ENCODE measurements around the gene HDGFL2. TPM values are rescaled to one million over a fixed set of nuclear protein-coding genes. Genes with fewer than 3 reads are reported as not detected.

Gene HDGFL2
- total RNA-seq, 4 donors from 2014 or later = 15.5 to 39.7 (median 26.9) TPM

GRCh38 chr19:4441994-4442818 is 29.9 kb upstream of the HDGFL2 start:
- TF ChIP-seq CTCF (IDR thresholded peaks at IDR 0.05; ENCODE audit: low read depth) = no peak

DNA sequence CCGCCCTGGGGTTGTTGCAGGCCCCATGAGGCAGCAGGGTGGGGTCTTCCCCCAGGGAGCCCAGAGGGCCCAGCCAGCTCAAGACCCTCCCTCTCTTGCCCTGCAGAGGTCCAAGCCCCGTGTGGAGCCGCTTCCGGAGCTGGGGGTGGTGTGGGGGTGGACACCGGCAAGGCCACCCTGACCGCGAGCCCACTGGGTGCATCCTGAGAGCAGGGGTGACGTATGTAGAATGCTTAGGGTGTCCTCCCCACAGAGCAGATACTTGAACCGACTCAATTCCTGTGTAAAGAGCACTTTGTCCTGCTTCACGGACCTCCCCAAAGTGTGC is 29.3 kb upstream of the HDGFL2 start:
- TF ChIP-seq CTCF (IDR thresholded peaks at IDR 0.05; ENCODE audit: low read depth) = no peak

- no peak for TF ChIP-seq CTCF (IDR thresholded peaks at IDR 0.05; ENCODE audit: low read depth)
Observed at GRCh38 chr19:4443188-4443587, 28.9 kb upstream of the HDGFL2 start.

DNA sequence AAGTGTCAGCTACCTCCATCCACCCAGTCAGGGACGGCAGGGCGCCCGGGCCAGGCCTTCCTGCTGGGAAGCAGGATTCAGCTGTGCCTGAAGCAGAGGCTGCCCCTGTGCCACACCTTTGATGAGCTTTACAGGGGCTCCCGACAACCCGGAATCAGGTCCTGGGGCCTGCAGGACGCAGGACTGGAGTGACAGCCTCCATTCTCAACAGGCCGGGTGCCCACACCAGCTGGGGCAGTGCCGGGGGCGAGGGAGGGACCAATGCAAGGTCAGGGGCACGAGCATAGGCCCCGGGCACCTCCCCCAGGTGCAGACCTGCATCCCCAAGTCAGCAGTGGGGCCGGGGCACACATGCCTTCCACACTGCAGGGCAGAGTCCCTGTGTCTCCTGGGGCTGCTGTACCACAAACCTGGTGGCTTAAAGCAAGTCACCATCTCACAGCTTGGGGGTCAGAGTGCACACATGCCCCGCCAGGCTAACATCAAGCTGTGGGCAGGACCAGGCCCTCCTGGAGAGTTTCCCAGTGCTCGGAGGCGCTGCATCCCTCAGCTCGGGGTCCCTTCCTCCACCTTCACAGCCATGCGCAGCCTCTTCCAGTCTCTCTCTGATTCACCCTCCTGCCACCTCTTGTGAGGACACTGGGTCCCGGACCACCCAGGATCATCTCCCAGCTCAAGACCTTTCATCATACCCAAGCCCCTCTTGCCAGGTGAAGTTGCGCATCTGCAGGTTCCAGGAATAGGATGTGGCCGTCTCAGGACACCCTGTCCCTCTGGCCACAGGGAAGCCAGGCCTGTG is 27.9 kb upstream of the HDGFL2 start:
- no peak for TF ChIP-seq CTCF (IDR thresholded peaks at IDR 0.05; ENCODE audit: low read depth)

DNA sequence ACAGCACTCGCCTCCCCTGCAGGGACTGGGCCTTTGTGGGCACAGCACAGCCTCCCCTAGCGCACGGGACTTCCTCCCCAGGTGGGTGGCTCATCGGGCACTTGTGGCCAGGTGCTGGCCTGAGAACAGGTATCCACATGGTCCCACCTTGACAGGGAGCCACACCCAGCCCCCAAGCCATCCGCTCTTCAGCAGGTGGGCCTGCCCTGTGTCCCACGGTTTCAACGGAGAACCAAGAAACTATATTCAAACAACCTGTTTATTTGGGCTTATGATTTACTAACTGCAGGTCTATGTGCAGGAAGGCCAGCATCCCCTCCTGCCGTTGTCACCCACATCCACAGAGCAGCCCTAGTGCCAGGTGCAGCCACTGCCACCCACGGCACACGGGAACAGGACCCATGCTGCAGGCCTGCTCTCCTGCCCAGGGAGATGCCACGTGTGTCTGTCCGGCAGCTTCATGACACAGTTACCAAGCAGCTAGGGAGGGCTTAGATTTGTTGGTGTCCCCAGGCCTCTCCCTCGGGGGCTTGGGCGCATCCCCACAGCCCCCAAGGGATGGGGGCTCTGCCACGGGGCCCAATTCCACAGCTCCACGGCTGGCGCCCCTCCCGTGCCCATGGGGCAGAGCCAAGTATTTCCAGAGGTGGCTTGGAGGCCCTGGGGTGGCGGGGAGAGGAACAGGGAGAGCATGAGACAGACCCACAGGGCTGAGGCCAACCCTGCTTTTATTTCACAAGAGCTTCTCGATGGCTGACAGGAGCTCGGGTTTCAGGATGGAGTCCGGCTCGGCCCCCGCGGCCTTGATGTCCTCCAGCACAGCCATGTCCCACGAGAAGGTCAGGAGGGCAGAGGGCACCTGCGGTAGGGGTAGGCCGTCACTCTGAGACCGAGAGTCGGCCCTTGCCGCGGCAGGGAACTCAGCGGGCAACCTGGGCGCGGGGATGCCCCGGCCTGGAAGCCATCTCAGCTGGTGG is 27.0 kb upstream of the HDGFL2 start:
- TF ChIP-seq CTCF (IDR thresholded peaks at IDR 0.05; ENCODE audit: low read depth) = no peak

DNA sequence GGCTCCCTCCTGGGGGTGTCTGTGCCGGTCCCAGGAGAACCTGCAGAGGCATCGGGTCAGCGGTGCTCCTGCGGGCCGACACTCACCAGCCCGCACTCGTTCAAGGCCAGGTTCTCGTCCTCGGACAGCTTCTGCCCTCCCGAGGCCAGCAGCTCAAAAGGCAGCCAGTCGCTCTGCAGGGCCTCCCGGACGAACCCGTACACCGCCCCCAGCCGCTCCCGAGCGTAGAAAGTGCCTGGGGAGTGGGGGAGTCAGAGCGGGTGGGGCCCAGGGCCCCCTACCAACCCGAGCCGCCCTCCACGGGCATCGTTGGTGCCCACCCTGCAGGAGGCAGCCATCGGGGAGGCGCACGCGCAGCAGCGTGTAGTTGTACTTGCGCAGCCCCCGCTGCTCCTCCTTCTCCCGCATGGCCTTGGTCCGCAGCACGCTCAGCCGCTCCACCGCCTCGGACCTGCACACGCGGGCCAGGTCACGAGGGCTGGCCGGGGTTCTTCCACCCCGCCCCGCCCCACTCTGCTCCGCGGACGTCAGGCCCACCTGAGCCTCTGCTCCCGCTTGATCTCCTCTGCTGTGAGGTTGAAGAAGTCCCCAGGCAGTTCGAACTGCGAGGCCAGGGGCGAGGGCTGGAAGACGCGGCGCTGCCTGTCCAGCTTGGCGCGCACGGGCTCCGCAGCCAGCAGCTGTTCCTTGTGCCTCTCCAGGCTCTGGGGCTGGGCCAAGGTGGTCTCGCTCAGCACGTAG is 26.0 kb upstream of the HDGFL2 start:
- no peak for TF ChIP-seq CTCF (IDR thresholded peaks at IDR 0.05; ENCODE audit: low read depth)

All from subcutaneous adipose tissue (tissue), 4 donors.